Upper lobe of left lung (tissue), 4 donors: Measurements from ENCODE around the gene KRTAP10-5.

Source experiments
- POLR2A ChIP-seq, 4 donors: fragments of 450-650 bp; IDR thresholded peaks; one replicate each; pipeline ENCODE4 v1.5.1; 2016 to 2017; ENCODE audit warnings: antibody characterized with exemption in 4 of 4, mild to moderate bottlenecking in 2 of 4
- POLR2AphosphoS5 ChIP-seq, 2 donors: sonication (generic); formaldehyde crosslinking; IDR thresholded peaks; one replicate each; pipeline ENCODE4 v1.5.1; 2017; ENCODE audit warnings: antibody characterized with exemption in 2 of 2
- TF ChIP-seq, protein P1 (sequence below), 6 experiments: fragments of 450-650 bp in 4 of 6; fragments of 200-600 bp in 2 of 6; sonication (generic) in 2 of 6; IDR thresholded peaks; one replicate each; pipeline ENCODE4 v1.5.1; 2016 to 2019; ENCODE audit warnings: antibody characterized with exemption in 6 of 6

DNA sequence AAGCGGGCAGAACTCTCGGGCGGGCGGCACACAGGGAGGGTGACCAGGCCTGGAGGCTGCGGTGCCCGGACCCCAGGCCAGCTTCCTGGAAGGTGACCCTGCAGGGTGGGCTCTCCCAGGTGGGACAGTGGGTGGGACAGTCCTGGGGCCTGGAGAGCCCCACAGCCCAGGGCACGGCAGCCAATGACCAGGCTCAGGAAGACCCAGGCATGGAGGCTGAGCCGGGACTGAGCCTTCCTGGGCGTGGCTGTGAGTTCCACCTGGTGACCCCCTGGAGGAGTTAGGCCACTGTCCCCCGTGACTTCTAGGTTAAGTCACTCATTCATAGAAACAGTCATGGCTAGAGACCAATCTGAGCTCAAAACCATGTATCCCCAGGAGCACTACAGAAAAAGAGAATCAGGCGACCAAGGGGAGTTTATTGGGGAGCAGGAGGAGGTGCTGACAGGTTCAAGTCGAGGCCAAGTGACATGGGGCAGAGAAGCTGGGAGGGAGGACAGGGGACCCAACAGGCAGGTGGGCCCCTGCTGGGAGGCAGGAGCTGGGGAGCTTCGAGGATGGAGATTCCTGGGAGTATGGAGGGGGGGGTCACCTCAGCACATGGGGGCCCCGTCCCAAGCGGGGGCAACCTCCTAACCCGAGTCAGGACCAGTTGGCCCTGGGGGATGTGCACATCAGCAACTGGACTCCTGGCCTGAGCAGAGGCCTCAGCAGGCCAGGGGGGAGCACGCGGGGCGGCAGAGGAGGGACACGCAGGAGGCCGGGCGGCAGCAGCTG is 1.2 kb downstream of the KRTAP10-5 start:
- TF ChIP-seq, protein P1, sequence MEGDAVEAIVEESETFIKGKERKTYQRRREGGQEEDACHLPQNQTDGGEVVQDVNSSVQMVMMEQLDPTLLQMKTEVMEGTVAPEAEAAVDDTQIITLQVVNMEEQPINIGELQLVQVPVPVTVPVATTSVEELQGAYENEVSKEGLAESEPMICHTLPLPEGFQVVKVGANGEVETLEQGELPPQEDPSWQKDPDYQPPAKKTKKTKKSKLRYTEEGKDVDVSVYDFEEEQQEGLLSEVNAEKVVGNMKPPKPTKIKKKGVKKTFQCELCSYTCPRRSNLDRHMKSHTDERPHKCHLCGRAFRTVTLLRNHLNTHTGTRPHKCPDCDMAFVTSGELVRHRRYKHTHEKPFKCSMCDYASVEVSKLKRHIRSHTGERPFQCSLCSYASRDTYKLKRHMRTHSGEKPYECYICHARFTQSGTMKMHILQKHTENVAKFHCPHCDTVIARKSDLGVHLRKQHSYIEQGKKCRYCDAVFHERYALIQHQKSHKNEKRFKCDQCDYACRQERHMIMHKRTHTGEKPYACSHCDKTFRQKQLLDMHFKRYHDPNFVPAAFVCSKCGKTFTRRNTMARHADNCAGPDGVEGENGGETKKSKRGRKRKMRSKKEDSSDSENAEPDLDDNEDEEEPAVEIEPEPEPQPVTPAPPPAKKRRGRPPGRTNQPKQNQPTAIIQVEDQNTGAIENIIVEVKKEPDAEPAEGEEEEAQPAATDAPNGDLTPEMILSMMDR (IDR thresholded peaks at IDR 0.05): no peak
- no peak for TF ChIP-seq POLR2A (IDR thresholded peaks at IDR 0.05)
- TF ChIP-seq POLR2AphosphoS5 (IDR thresholded peaks at IDR 0.05): no peak
